NCI-H748 (cell line): ENCODE results near the gene SYNGR2.

ENCODE experiments used
- DNase-seq: peaks from one replicate; lab custom pipeline; 2025; ENCODE audit not compliant: unreplicated experiment; lab: John Stamatoyannopoulos, UW

The SYNGR2 gene

GRCh38 chr17:78142119-78142861, 26.1 kb upstream of the SYNGR2 start:
- no peak for DNase-seq

GRCh38 chr17:78143214-78144146, 24.9 kb upstream of the SYNGR2 start:
- DNase-seq, result no peak

- no peak for DNase-seq
These were observed 24.1 kb upstream of the SYNGR2 start for GRCh38 chr17:78144147-78144719.

GRCh38 chr17:78144736-78145641, 23.4 kb upstream of the SYNGR2 start:
- DNase-seq, result no peak

GRCh38 chr17:78146471-78146869, 21.9 kb upstream of the SYNGR2 start:
- DNase-seq, result no peak

GRCh38 chr17:78146881-78147280, 21.5 kb upstream of the SYNGR2 start:
- no peak for DNase-seq

GRCh38 chr17:78147315-78147998, 20.9 kb upstream of the SYNGR2 start:
- no peak for DNase-seq

- no peak for DNase-seq
These were observed 19.9 kb upstream of the SYNGR2 start for GRCh38 chr17:78148286-78149016.

GRCh38 chr17:78151514-78152008, 16.8 kb upstream of the SYNGR2 start:
- DNase-seq, result no peak

- DNase-seq, result no peak
These were observed 13.2 kb upstream of the SYNGR2 start for GRCh38 chr17:78154903-78155811.

- DNase-seq, result no peak
These were observed 8.7 kb upstream of the SYNGR2 start for GRCh38 chr17:78159575-78160158.

- DNase-seq, result no peak
These were observed 4.3 kb upstream of the SYNGR2 start for GRCh38 chr17:78163881-78164747.

- no peak for DNase-seq
These were observed 3.4 kb upstream of the SYNGR2 start for GRCh38 chr17:78164748-78165607.

- DNase-seq, result peak; percentile 4
These were observed 2.0 kb upstream of the SYNGR2 start for GRCh38 chr17:78166416-78166815.

- DNase-seq, result peak; percentile 32
These were observed 767 bp downstream of the SYNGR2 start for GRCh38 chr17:78168903-78169793.
